Measurements from ENCODE around the gene LY6G5C.

LY6G5C gene

GRCh38 chr6:31636698-31637596 lies 43.9 kb downstream of the LY6G5C start:
- no peak for DNase-seq

DNA sequence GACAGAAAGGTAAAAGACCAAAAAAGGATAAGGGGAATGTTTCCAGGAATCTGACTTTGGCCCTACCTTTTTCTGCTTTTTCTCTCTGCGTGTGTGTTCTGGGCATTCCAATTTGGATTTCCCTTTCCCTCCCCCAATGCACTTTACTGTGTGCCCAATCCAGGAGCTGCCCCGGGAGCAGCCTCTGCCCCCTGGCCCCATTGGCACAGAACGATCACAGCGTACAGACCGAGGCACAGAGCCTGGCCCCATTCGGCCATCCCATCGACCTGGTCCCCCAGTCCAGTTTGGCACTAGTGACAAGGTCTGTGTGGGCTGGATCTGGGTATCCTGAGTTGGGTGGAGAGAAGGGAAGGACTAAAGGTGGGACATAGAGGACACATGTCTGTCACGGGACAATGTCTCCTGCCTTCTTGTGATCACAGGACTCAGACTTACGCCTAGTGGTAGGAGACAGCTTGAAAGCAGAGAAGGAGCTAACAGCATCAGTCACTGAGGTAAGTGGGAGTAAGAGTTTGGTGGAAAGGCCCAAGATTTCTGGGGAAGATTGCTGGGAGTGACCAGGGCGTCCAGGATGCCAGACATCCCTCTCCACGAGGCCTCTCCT lies 45.8 kb downstream of the LY6G5C start:
- DNase-seq, result no peak

DNA sequence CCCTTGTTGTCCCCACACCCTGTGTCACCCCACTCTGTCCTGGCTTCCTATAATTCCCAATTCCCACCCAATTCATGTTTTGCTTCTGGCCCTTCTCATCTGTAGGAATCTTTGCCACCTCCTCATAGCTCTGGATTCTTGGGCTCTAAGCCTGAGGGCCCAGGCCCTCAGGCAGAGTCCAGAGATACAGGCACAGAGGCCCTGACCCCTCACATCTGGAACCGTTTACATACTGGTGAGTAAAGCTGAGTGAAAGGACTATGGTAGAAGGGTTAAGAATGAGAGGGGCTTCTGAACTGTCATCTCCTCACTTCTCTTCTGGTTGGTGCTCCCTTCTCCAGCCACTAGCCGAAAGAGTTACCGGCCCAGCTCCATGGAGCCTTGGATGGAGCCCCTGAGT lies 46.7 kb downstream of the LY6G5C start:
- no peak for DNase-seq

- DNase-seq, result no peak
These were observed 47.4 kb downstream of the LY6G5C start for GRCh38 chr6:31633447-31633846.

- no peak for DNase-seq
These were observed 48.5 kb downstream of the LY6G5C start for GRCh38 chr6:31632279-31632946.

DNA sequence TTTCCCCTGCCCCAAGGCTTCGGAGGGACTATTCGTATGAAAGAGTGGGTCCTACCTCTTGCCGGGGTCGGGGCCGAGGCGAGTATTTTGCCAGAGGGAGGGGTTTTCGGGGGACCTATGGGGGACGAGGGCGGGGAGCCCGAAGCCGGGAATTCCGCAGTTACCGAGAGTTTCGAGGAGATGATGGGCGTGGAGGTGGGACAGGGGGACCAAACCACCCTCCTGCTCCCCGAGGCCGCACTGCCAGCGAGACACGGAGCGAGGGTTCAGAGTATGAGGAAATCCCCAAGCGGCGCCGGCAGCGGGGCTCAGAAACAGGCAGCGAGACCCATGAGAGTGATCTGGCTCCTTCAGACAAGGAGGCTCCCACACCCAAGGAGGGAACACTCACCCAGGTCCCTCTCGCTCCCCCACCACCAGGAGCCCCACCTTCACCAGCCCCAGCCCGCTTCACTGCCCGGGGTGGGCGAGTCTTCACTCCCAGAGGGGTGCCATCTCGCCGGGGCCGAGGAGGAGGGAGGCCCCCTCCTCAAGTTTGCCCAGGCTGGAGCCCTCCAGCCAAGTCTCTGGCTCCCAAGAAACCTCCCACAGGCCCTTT lies 49.1 kb downstream of the LY6G5C start:
- DNase-seq, result no peak

- no peak for DNase-seq
These were observed 49.7 kb downstream of the LY6G5C start for GRCh38 chr6:31631209-31631608.

GRCh38 chr6:31630177-31630934 lies 50.5 kb downstream of the LY6G5C start:
- DNase-seq, result no peak

DNA sequence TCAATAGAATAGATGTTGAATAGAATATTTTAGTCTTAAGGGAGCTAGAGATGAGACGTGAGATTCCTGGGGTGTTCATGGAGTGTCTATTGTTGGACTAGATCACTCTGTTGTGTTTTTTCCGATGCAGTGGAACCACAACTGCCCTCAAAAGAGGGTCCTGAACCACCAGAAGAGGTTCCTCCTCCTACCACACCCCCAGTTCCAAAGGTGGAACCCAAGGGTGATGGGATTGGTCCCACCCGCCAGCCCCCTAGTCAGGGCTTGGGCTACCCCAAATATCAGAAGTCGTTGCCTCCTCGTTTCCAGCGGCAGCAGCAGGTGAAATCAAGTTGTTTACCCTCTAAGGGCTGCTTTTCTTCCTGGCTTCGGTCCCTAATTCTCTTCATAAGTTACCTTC lies 51.9 kb downstream of the LY6G5C start:
- no peak for DNase-seq

DNA sequence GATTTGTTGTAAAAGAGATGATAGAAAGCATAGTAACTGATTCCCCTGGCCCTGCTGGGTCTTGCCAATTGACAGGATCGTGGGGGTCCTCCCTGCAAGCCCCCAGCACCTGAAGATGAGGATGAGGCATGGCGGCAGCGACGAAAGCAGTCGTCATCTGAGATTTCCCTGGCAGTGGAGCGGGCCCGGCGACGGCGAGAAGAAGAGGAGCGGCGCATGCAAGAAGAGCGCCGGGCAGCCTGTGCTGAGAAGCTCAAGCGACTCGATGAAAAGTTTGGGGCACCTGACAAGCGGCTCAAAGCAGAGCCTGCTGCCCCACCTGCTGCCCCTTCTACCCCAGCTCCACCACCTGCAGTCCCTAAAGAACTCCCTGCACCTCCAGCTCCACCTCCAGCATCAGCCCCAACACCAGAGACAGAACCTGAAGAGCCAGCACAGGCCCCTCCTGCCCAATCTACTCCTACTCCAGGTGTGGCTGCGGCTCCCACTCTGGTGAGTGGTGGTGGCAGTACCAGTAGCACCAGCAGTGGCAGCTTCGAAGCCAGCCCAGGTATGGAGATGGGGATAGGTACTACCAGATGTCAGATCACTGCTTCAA lies 53.1 kb downstream of the LY6G5C start:
- DNase-seq, result no peak

DNA sequence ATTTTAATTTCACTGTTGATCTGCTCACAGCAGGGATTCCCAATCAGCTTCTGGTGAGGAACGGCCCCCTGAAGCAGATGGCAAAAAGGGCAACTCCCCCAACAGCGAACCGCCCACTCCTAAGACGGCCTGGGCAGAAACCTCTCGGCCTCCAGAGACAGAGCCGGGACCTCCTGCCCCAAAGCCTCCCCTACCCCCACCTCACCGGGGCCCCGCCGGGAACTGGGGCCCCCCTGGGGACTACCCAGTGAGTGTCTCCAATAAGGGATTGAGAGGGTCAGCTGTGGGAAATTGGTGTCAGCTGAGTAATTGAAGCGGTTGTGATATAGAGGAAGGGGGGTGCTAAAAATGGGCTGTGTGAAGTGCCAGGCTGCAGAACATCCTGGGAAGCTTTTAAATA lies 53.9 kb downstream of the LY6G5C start:
- DNase-seq, result no peak
